H1 (cell line): ENCODE data around the gene MYH9. TPM values are rescaled to one million over a fixed set of nuclear protein-coding genes. Genes with fewer than 3 reads are reported as not detected.

Experiments
- CTCF ChIA-PET: fragments of 300-600 bp; sonication (Branson Sonifier 250); formaldehyde crosslinking; loops from one replicate; lab custom pipeline; 2021; ENCODE audit not compliant: partially characterized antibody; lab: Charles Lee
- POLR2A ChIA-PET: fragments of 300-600 bp; sonication (Branson Sonifier 250); formaldehyde crosslinking; loops from one replicate; lab custom pipeline; 2021; ENCODE audit warnings: inconsistent platforms; ENCODE audit not compliant: partially characterized antibody; lab: Charles Lee
- DNase-seq, 2 experiments: peaks; one replicate each; pipeline versions ENCODE4 v3.0.0 to v3.0.0-alpha.2; 2010 to 2022; ENCODE audit warnings: low spot score in 2 of 2, low read depth in 1 of 2, mixed read lengths in 1 of 2
- FAIRE-seq: peaks from 2 replicates; lab custom pipeline; 2011; peaks lifted over from hg19 to GRCh38; lab: Jason Lieb, UNC
- H2AFZ ChIP-seq: 2 replicates; pipeline ENCODE4 v1.8.1; 2012; ENCODE audit warnings: low read length, inconsistent platforms
- H2AK5ac ChIP-seq: 2 replicates; pipeline ENCODE4 v1.6.1; 2013; ENCODE audit warnings: low read depth, low read length
- H2BK120ac ChIP-seq: replicated peaks from 2 replicates; pipeline ENCODE3; 2013; ENCODE audit warnings: low read depth, low read length, inconsistent platforms
- H2BK12ac ChIP-seq: 2 replicates; pipeline ENCODE4 v1.6.1; 2013; ENCODE audit warnings: low read depth, low read length
- H2BK15ac ChIP-seq: 2 replicates; pipeline ENCODE4 v1.6.1; 2013; ENCODE audit warnings: low read length
- H2BK20ac ChIP-seq: 2 replicates; pipeline ENCODE4 v1.6.1; 2013; ENCODE audit warnings: low read length
- H2BK5ac ChIP-seq: 2 replicates; pipeline ENCODE4 v1.6.1; 2013; ENCODE audit warnings: low read depth, low read length
- H3K14ac ChIP-seq: 2 replicates; pipeline ENCODE4 v1.6.1; 2013; ENCODE audit warnings: inconsistent platforms; ENCODE audit not compliant: insufficient read length
- H3K18ac ChIP-seq: 2 replicates; pipeline ENCODE4 v1.6.1; 2013; ENCODE audit warnings: low read length; ENCODE audit errors: extremely low read depth
- H3K23ac ChIP-seq: 2 replicates; pipeline ENCODE4 v1.6.1; 2013; ENCODE audit warnings: inconsistent platforms; ENCODE audit not compliant: insufficient read length
- H3K23me2 ChIP-seq: 2 replicates; pipeline ENCODE4 v1.6.1; 2013; ENCODE audit warnings: low read depth, low read length
- H3K27ac ChIP-seq: 2 replicates; pipeline ENCODE4 v1.6.1; 2011; ENCODE audit warnings: low read depth, low read length, inconsistent platforms
- H3K27me3 ChIP-seq, 4 experiments: replicated peaks in 1 of 4; 1 replicate in 1 of 4; 2 replicates in 3 of 4; pipeline versions ENCODE4 v1.6.1 to v1.8.1; 2011 to 2013; ENCODE audit warnings: low read length in 3 of 4, mild to moderate bottlenecking in 3 of 4, inconsistent platforms in 2 of 4, mixed read lengths in 2 of 4, moderate library complexity in 1 of 4; ENCODE audit not compliant: control insufficient read depth in 3 of 4, insufficient read depth in 3 of 4; ENCODE audit errors: extremely low read depth in 1 of 4
- H3K36me3 ChIP-seq, 4 experiments: 2 replicates each; pipeline versions ENCODE4 v1.6.1 to v1.8.1; 2011 to 2013; ENCODE audit warnings: mild to moderate bottlenecking in 4 of 4, low read length in 3 of 4, moderate library complexity in 2 of 4, control low read depth in 1 of 4, inconsistent platforms in 1 of 4; ENCODE audit not compliant: insufficient read depth in 4 of 4, control insufficient read depth in 2 of 4
- H3K4ac ChIP-seq: replicated peaks from 2 replicates; pipeline ENCODE3; 2013; ENCODE audit warnings: low read length, low read depth, mixed read lengths, inconsistent platforms; ENCODE audit not compliant: insufficient read length
- H3K4me1 ChIP-seq, 4 experiments: replicated peaks in 1 of 4; 1 replicate in 1 of 4; 2 replicates in 3 of 4; pipeline versions ENCODE4 v1.6.1 to v1.8.1; 2011 to 2013; ENCODE audit warnings: low read length in 3 of 4, inconsistent platforms in 2 of 4, mixed read lengths in 1 of 4; ENCODE audit not compliant: insufficient read depth in 4 of 4, control insufficient read depth in 3 of 4
- H3K4me2 ChIP-seq, 2 experiments: 2 replicates each; pipeline versions ENCODE4 v1.6.1 to v1.8.1; 2011 to 2013; ENCODE audit warnings: low read depth in 2 of 2, low read length in 2 of 2, control low read depth in 1 of 2, inconsistent platforms in 1 of 2, mild to moderate bottlenecking in 1 of 2; ENCODE audit not compliant: insufficient read depth in 1 of 2
- H3K4me3 ChIP-seq, 4 experiments: fragments of 200-600, 300-600 bp in 1 of 4; sonication (generic), shearing (Covaris generic), sonication (Bioruptor Twin) in 1 of 4; 2 replicates each; pipeline versions ENCODE4 v1.5.1 to v1.8.1; 2011 to 2016; ENCODE audit warnings: low read length in 4 of 4, low read depth in 3 of 4, control low read depth in 2 of 4, inconsistent platforms in 2 of 4, mild to moderate bottlenecking in 2 of 4, mixed read lengths in 1 of 4, moderate library complexity in 1 of 4; ENCODE audit not compliant: insufficient read depth in 2 of 4; ENCODE audit errors: extremely low read depth in 1 of 4
- H3K56ac ChIP-seq: replicated peaks from 2 replicates; pipeline ENCODE3; 2013; ENCODE audit warnings: low read depth, mild to moderate bottlenecking, mixed read lengths, low read length, inconsistent platforms; ENCODE audit not compliant: insufficient read length
- H3K79me1 ChIP-seq: 2 replicates; pipeline ENCODE4 v1.6.1; 2013; ENCODE audit warnings: low read depth, low read length, control low read depth
- H3K79me2 ChIP-seq, 2 experiments: 2 replicates each; pipeline versions ENCODE4 v1.6.1 to v1.8.1; 2012 to 2013; ENCODE audit warnings: low read length in 2 of 2, mild to moderate bottlenecking in 2 of 2, inconsistent platforms in 1 of 2; ENCODE audit not compliant: insufficient read depth in 2 of 2, control insufficient read depth in 1 of 2
- H3K9ac ChIP-seq, 4 experiments: replicated peaks in 1 of 4; 1 replicate in 1 of 4; 2 replicates in 3 of 4; pipeline versions ENCODE4 v1.6.1 to v1.8.1; 2011 to 2013; ENCODE audit warnings: low read depth in 3 of 4, low read length in 3 of 4, control low read depth in 2 of 4, mild to moderate bottlenecking in 2 of 4, moderate library complexity in 2 of 4, inconsistent platforms in 1 of 4; ENCODE audit errors: extremely low read depth in 1 of 4
- H3K9me3 ChIP-seq, 2 experiments: 2 replicates each; pipeline versions ENCODE4 v1.6.1 to v1.8.1; 2012 to 2013; ENCODE audit warnings: mild to moderate bottlenecking in 2 of 2, moderate library complexity in 2 of 2, control low read depth in 1 of 2, inconsistent platforms in 1 of 2, low read depth in 1 of 2, low read length in 1 of 2, mixed read lengths in 1 of 2; ENCODE audit not compliant: insufficient read depth in 2 of 2
- H4K20me1 ChIP-seq, 2 experiments: replicated peaks in 1 of 2; 2 replicates each; pipeline versions ENCODE3 to v1.8.1; 2011 to 2013; ENCODE audit warnings: inconsistent platforms in 2 of 2, low read length in 2 of 2, mild to moderate bottlenecking in 1 of 2; ENCODE audit not compliant: insufficient read depth in 2 of 2, control insufficient read depth in 1 of 2
- H4K5ac ChIP-seq: 2 replicates; pipeline ENCODE4 v1.6.1; 2013; ENCODE audit warnings: low read length, low read depth, mixed read lengths, inconsistent platforms; ENCODE audit not compliant: insufficient read length
- H4K8ac ChIP-seq: 2 replicates; pipeline ENCODE4 v1.8.0; 2013; ENCODE audit warnings: mild to moderate bottlenecking, moderate library complexity, low read length, inconsistent platforms; ENCODE audit not compliant: insufficient read depth; ENCODE audit errors: extremely low read depth
- H4K91ac ChIP-seq: replicated peaks from 2 replicates; pipeline ENCODE3; 2013; ENCODE audit warnings: low read length, mixed read lengths, inconsistent platforms; ENCODE audit not compliant: insufficient read length
- CEBPB ChIP-seq: IDR thresholded peaks from 2 replicates; pipeline ENCODE4 v1.6.1; 2012; ENCODE audit warnings: low read depth, low read length
- CHD2 ChIP-seq: IDR thresholded peaks from 2 replicates; pipeline ENCODE4 v1.6.1; 2012; ENCODE audit warnings: low read length, improper control_type of control experiment
- EGR1 ChIP-seq: IDR thresholded peaks from 2 replicates; pipeline ENCODE4 v1.6.1; 2011; ENCODE audit warnings: low read depth, low read length, borderline replicate concordance
- FOSL1 ChIP-seq: IDR thresholded peaks from 2 replicates; pipeline ENCODE4 v1.6.1; 2011; ENCODE audit warnings: mild to moderate bottlenecking, low read depth, low read length, moderate library complexity; ENCODE audit not compliant: insufficient read depth
- GABPA ChIP-seq: IDR thresholded peaks from 2 replicates; pipeline ENCODE4 v1.6.1; 2011; ENCODE audit warnings: mild to moderate bottlenecking, low read length, moderate library complexity, borderline replicate concordance; ENCODE audit not compliant: insufficient read depth
- PHF8 ChIP-seq: fragments of 200-600 bp; sonication (generic); conservative IDR thresholded peaks from 2 replicates; pipeline ENCODE4 v1.7.1; 2012; ENCODE audit warnings: low read depth, mild to moderate bottlenecking, inconsistent platforms, low read length, moderate library complexity
- RBBP5 ChIP-seq: IDR thresholded peaks from 2 replicates; pipeline ENCODE4 v1.7.1; 2012; ENCODE audit warnings: low read depth, mild to moderate bottlenecking, inconsistent platforms, low read length, moderate library complexity, borderline replicate concordance
- WGBS, 2 experiments: shearing (Covaris generic) in 1 of 2; methylation state at CpG; one replicate each; pipeline versions ENCODE4 v1.1.6 to v1.1.7; 2013 to 2015; ENCODE audit warnings: low lambda C conversion rate in 2 of 2, mixed read lengths in 2 of 2, inconsistent platforms in 1 of 2, low coverage in 1 of 2, missing lambda C conversion rate in 1 of 2; ENCODE audit not compliant: insufficient replicate concordance in 2 of 2, insufficient coverage in 1 of 2, insufficient read length in 1 of 2; ENCODE audit errors: extremely low coverage in 1 of 2, missing lambda C conversion rate in 1 of 2; 5-methylcytosine and 5-hydroxymethylcytosine counted together
- polyA plus RNA-seq, 7 experiments: library from polyadenylated mRNA; depleted of rRNA in 3 of 7; stranded (reverse) in 5 of 7; unstranded in 2 of 7; fragments of >200 nt in 5 of 7; fragments of 200-250 nt in 2 of 7; gene quantifications; 1 replicate in 5 of 7; 2 replicates in 1 of 7; 4 replicates in 1 of 7; pipeline versions ENCODE4 v1.2.1 to v1.2.3, GENCODE V29; 2011 to 2013; ENCODE audit warnings: missing spikeins in 2 of 7, mixed read lengths in 2 of 7
- total RNA-seq: library from RNA; stranded (reverse); fragmentation: NEBNext Ultra II Directional; extraction: Animal tissue kit (Norgen Biotek cat#: 25700); gene quantifications from 2 replicates; pipeline ENCODE4 v1.2.1, GENCODE V29; 2021
- TF ChIP-seq, protein P1 (sequence below): IDR thresholded peaks from 2 replicates; pipeline ENCODE4 v1.6.1; 2011; ENCODE audit warnings: low read depth, mild to moderate bottlenecking, low read length; ENCODE audit not compliant: insufficient read depth
- TF ChIP-seq, protein P2 (sequence below): IDR thresholded peaks from 2 replicates; pipeline ENCODE4 v1.6.1; 2012; ENCODE audit warnings: inconsistent platforms

MYH9 gene
- total and polyA plus RNA-seq, 2 of the 8 experiments (the other 6 are each of a cell fraction or from before 2014, with no cell fraction given), result 24.9 to 322 TPM

DNA sequence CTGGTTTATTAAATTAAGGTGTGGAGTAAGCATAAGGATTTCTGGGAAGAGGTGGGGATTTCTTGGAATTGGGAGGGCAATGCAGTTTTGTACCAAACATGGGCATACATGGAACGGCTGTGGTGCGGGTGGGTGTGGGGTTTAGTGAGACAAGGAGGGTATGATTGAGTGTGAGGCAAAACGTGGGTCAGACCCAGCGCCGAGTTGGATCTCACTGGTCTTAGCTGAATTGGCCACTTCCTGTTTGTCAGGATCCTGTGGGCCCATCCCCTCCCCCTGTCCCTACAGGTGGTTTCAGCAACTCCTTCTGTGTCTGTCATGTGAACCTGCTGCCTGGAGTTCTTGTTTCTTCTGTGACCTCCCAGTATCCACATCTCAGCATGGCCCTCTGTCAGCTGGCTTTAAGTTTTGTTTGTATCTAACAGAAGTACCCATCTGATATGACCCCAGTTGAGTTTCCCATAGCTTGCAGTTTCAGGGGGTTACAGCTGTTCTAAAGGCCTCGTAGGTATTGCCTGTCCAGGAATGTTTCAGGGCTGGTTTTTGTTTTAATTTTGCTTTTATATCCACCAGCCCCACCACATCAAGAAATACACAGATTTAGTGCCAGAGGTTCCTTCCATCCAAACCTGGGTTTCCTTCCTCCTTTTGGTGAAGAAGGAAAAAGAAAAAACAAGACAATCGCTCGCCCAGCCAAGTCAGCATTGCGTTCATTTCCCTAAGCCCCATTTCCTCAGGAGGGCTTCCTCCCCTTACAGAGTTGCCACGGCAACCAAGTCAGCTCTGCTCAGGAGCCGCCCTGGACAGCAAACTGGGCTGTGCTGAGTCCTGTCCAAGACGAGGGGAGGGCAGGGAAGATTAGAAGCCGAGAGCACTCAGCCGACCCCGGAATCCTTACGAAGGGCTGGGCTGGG lies 128.8 kb downstream of the MYH9 start:
- peak overlapping the region; percentile 30 for H3K4ac ChIP-seq
- H2BK5ac ChIP-seq, result peak overlapping the region; percentile 68; the same call in 1 of the 2 replicates
- H3K4me3 ChIP-seq, result peak overlapping the region in 1 of 4 experiments; percentile 31; a peak in 1 of 8 replicates
- no peaks in the 10 kb centered on the region for H3K79me1 ChIP-seq
- no peaks in the 10 kb centered on the region for H3K9me3 ChIP-seq
- DNase-seq, result peak in 1 of 2 experiments; percentile 56
- H3K23ac ChIP-seq, result no peak overlapping the region
- peak overlapping the region; percentile 49 for H4K91ac ChIP-seq
- H4K8ac ChIP-seq, result peak overlapping the region; percentile 37
- 41% methylated on average over 13 of the region's 16 CpGs; no CpG with 5 or more reads in 1 of the 2 experiments for WGBS, 2 experiments
- H2BK12ac ChIP-seq, result peak overlapping the region; percentile 40; the same call in 1 of the 2 replicates
- H2AK5ac ChIP-seq, result no peak overlapping the region
- H3K27me3 ChIP-seq, result no peaks in the 10 kb centered on the region
- POLR2A ChIA-PET, result interaction anchor here (1.5 to 2.3 kb wide), 3 partner anchors 20 to 75 kb away, joined by 3 to 8 read pairs (median 3); partner anchors contain the start of gene APOL2
- no peaks in the 10 kb centered on the region for H3K23me2 ChIP-seq
- H2BK120ac ChIP-seq, result peak overlapping the region; percentile 52
- peak overlapping the region; percentile 54 to 56 for H3K4me2 ChIP-seq
- no peak overlapping the region for H3K56ac ChIP-seq
- no peak overlapping the region for H4K5ac ChIP-seq
- H3K4me1 ChIP-seq, result peaks cover 7 to 14% (median 10%) of the 10 kb centered on the region in 4 experiments
- H3K27ac ChIP-seq, result peak overlapping the region; percentile 47; the same call in 1 of the 2 replicates
- CTCF ChIA-PET, result interaction anchor here (0.8 to 2.3 kb wide), 12 partner anchors 16 to 227 kb away, joined by 3 to 15 read pairs (median 3); partner anchors contain the start of gene APOL2
- peak overlapping the region; percentile 23; the same call in 1 of the 2 replicates for H2BK20ac ChIP-seq
- no peak overlapping the region for H3K14ac ChIP-seq
- no peaks in the 10 kb centered on the region for H3K79me2 ChIP-seq
- H3K18ac ChIP-seq, result peak overlapping the region; percentile 57
- H4K20me1 ChIP-seq, result no peaks in the 10 kb centered on the region
- peak overlapping the region in 2 of 4 experiments; percentile 19 to 23; a peak in 3 of 7 replicates for H3K9ac ChIP-seq
- H2AFZ ChIP-seq, result peak overlapping the region; percentile 77
- no peak overlapping the region for H2BK15ac ChIP-seq
- peak; percentile 88 for FAIRE-seq
- H3K36me3 ChIP-seq, result no peaks in the 10 kb centered on the region
- TF ChIP-seq, protein P1, sequence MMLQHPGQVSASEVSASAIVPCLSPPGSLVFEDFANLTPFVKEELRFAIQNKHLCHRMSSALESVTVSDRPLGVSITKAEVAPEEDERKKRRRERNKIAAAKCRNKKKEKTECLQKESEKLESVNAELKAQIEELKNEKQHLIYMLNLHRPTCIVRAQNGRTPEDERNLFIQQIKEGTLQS, result no peak
- TF ChIP-seq, protein P2, sequence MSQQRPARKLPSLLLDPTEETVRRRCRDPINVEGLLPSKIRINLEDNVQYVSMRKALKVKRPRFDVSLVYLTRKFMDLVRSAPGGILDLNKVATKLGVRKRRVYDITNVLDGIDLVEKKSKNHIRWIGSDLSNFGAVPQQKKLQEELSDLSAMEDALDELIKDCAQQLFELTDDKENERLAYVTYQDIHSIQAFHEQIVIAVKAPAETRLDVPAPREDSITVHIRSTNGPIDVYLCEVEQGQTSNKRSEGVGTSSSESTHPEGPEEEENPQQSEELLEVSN, result no peak
- TF ChIP-seq PHF8 (no peak), CEBPB (no peak), EGR1 (no peak), GABPA (no peak), FOSL1 (no peak), RBBP5 (peak; percentile 78), CHD2 (no peak)
